Pancreas (tissue), 10 donors: ENCODE data around the gene SLC5A6. TPM values are rescaled to one million over a fixed set of nuclear protein-coding genes. Genes with fewer than 3 reads are reported as not detected.

Experiments used
- ATAC-seq, 4 donors: fragments of 200-7000 bp; cut with Tn5 transposase; one replicate each; pipeline versions ENCODE4 v1.8.0 to v1.9.1; 2020; ENCODE audit warnings: mild to moderate bottlenecking in 4 of 4, moderate library complexity in 4 of 4
- DNase-seq, 6 donors: peaks; one replicate each; pipeline ENCODE4 v3.0.0-alpha.2; 2020
- FAIRE-seq: peaks from 2 replicates; lab custom pipeline; 2012; peaks lifted over from hg19 to GRCh38; lab: Jason Lieb, UNC
- H3K27ac ChIP-seq, 4 donors: fragments of 200-600 bp; sonication (generic); 1 replicate in 3 of 4; 2 replicates in 1 of 4; pipeline versions ENCODE4 v1.5.0 to v1.8.0; 2020
- H3K27me3 ChIP-seq, 4 donors: fragments of 200-600 bp; one replicate each; pipeline ENCODE4 v1.8.0; 2021
- H3K36me3 ChIP-seq, 3 donors: fragments of 200-600 bp; sonication (generic) in 1 of 3; one replicate each; pipeline versions ENCODE4 v1.5.0 to v1.8.0; 2020 to 2021
- H3K4me1 ChIP-seq, 3 donors: fragments of 200-600 bp; one replicate each; pipeline ENCODE4 v1.8.0; 2021
- H3K4me3 ChIP-seq, 4 donors: fragments of 200-600 bp; sonication (generic) in 2 of 4; one replicate each; pipeline versions ENCODE4 v1.5.0 to v1.8.0; 2020 to 2021
- H3K9me3 ChIP-seq, 4 donors: fragments of 200-600 bp; one replicate each; pipeline ENCODE4 v1.8.0; 2021
- WGBS, 2 donors: extraction: QIAGEN DNeasy Blood & Tissue Kit; methylation state at CpG; one replicate each; pipeline ENCODE4 v1.1.7; 2013; 5-methylcytosine and 5-hydroxymethylcytosine counted together
- intact Hi-C, 3 donors: fragments of 100-400 bp; cut with DNase I; formaldehyde crosslinking; loops; one replicate each; pipeline versions ENCODE4 v1.11.1 to v1.14.2; 2022
- polyA plus RNA-seq, 2 donors: library from polyadenylated mRNA; stranded (reverse); fragments of 200-250 nt; gene quantifications; one replicate each; pipeline ENCODE4 v1.2.3, GENCODE V29; 2013
- total RNA-seq, 6 donors: library from RNA; stranded (reverse); fragmentation: NEBNext Ultra II Directional in 4 of 6; extraction: Animal tissue kit (Norgen Biotek cat#: 25700) in 4 of 6; gene quantifications; one replicate each; pipeline versions ENCODE4 v1.2.1 to v1.2.4, GENCODE V29; 2021 to 2023
- TF ChIP-seq, protein P1 (sequence below), 4 donors: fragments of 200-600 bp; sonication (generic) in 3 of 4; IDR thresholded peaks; one replicate each; pipeline versions ENCODE4 v1.5.0 to v1.8.0; 2021; ENCODE audit warnings: antibody characterized with exemption in 4 of 4
- donor health status: healthy with polysubstance abuse.
- donor health status: DM: no; HTN: no; CAD: no; lungs with moderate emphysema.
- donor health status: DM: no; HTN: no; CAD: no.
- donor health status: control.
- donor health status: control.
- donor health status: Bipolar disorder and iron deficiency.
- donor health status: DM: yes; HTN: yes; CAD: no.
- donor health status: DM: no; HTN: no; CAD: no.
- donor health status: DM: no; HTN: no; CAD: no.
- donor health status: DM: yes; HTN: yes; CAD: no.

Gene SLC5A6
- total and polyA plus RNA-seq, 8 donors, result 8.3 to 15.3 (median 14.7) TPM

DNA sequence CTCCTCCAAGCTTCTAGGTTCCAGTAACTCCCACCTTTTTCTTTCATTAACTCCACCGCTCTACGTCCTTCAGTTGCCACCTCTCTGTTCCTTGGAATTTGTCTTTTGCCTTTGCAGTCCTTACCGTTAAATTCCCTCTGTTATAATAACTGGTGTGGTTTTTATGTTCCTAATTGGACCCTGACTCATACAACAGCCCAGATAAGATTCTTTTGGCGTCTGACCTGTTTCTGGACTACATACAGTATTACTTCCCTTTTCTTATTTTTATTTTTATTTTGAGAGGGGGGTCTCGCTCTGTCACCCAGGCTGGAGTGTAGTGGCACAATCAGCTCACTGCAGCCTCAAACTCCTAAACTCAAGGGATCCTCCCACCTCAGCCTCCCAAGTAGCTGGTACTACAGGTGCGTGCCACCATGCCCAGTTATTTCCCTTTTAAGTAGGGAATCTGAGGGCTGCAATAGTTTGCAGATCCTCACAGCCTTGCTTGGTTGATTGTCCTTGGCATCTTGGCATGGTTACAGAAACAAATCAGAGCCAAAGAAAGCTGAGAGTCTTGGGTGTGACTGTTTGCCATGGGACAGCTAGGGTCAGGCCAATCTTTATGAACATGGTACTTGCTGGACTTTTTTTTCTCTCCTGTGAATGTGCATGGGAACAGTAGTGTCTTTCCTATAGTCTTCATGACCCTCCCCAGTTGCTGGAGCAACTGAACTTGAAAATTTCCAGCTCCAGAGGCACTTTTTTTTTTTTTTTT lies 41.3 kb downstream of the SLC5A6 start:
- ATAC-seq (peak in 2 of 4 donors; percentile 63 to 74), FAIRE-seq (no peak), DNase-seq (no peak)
- Histone ChIP-seq H3K4me1 (no peaks in the 10 kb centered on the region), H3K27ac (no peak overlapping the region), H3K27me3 (no peaks in the 10 kb centered on the region), H3K9me3 (no peaks in the 10 kb centered on the region), H3K36me3 (no peaks in the 10 kb centered on the region), H3K4me3 (no peak overlapping the region)
- WGBS, 2 donors, result 68 to 72% methylated on average over 6 of the region's 6 CpGs
- TF ChIP-seq, protein P1, sequence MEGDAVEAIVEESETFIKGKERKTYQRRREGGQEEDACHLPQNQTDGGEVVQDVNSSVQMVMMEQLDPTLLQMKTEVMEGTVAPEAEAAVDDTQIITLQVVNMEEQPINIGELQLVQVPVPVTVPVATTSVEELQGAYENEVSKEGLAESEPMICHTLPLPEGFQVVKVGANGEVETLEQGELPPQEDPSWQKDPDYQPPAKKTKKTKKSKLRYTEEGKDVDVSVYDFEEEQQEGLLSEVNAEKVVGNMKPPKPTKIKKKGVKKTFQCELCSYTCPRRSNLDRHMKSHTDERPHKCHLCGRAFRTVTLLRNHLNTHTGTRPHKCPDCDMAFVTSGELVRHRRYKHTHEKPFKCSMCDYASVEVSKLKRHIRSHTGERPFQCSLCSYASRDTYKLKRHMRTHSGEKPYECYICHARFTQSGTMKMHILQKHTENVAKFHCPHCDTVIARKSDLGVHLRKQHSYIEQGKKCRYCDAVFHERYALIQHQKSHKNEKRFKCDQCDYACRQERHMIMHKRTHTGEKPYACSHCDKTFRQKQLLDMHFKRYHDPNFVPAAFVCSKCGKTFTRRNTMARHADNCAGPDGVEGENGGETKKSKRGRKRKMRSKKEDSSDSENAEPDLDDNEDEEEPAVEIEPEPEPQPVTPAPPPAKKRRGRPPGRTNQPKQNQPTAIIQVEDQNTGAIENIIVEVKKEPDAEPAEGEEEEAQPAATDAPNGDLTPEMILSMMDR (IDR thresholded peaks at IDR 0.05), result no peak
- intact Hi-C loops, result no loop called here

DNA sequence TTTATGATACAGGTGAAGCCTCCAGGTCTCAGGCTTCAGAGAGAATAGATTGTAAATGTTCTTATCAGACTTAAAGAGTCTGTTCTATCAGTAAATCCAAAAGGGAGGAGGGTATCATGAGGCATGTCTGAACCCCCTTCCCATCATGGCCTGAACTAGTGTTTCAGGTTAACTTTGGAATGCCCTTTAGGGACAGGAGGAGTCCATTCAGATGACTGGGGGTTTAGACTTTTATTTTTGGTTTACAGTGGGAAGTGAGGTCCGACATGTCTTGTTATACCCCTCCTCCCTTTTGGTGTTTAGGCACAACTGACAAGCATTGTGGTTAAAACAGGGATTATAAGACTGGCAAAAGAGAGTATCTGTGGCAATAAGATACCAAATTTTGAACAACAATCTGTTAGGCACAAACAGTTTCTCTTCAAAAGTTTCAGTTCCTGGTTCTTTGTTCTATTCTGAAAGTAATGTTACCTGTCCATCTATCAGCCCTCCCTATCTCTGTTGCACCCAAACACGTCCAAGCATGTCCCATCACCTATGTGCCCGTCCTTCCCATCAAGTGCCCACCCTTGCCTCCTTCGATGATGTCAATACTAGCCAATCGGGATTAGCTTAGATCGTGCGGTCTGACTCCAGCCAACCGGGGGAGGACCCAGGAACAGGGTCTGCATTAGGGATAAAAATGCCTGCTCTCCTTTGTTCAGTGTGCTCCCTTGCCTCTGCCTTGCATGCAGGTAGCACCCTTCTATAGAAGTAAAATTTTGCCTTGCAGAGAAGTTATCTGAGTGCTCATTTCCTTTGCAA lies 46.9 kb downstream of the SLC5A6 start:
- no peak overlapping the region for H3K4me3 ChIP-seq
- DNase-seq (no peak), FAIRE-seq (no peak), ATAC-seq (no peak)
- 73 to 85% methylated on average over 8 of the region's 8 CpGs for WGBS, 2 donors
- TF ChIP-seq, protein P1 (IDR thresholded peaks at IDR 0.05), result no peak
- no peaks in the 10 kb centered on the region for H3K36me3 ChIP-seq
- H3K9me3 ChIP-seq, result no peaks in the 10 kb centered on the region
- intact Hi-C loops, result no loop called here
- H3K4me1 ChIP-seq, result no peaks in the 10 kb centered on the region
- no peaks in the 10 kb centered on the region for H3K27me3 ChIP-seq
- H3K27ac ChIP-seq, result no peak overlapping the region

DNA sequence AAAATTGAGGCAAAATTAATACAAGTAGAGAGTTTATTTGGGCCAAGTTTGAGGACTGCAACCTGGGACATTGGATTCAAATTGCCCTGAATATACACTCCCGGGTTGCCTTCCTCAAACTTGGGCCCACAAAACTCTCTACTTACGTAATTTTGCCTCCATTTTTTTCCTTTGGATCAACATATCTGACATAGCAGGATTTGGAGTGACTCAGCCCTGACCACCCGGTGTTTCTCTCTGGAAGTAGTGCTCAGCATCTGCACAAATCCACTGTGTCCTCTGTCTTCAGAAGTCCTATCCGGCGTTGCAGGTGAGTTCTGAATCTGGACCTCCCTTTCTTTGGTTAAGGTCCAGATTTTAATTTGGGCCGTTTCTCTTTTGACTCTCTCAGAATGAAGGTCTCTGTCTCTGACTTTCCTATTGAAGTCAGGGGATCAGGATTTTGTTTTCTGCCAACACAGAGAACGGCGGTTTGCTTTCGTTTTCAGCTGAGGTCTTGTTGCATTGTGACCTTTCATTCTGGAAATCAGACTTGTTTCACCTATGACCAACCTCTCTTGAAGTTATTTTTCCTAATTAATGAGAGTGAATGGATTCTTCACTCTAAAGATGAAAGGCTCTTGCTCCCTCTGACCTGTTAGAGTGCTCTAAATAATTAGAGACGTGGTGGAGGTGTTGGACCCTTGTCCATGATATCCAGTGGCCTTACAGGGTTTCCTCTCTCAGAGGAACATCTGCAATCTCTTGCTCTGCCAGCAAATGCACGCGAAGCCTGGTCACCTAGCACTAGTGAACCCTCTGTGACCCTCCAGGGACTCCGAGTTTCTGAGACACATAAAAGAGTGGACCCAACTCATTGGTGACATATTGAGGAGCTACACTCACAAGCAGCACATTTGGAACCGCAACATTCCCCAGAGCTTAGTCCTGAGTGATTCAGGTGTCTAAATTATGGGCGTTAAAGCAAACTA lies 49.6 kb downstream of the SLC5A6 start:
- ATAC-seq, result no peak
- H3K27me3 ChIP-seq, result no peaks in the 10 kb centered on the region
- no peaks in the 10 kb centered on the region for H3K36me3 ChIP-seq
- TF ChIP-seq, protein P1 (IDR thresholded peaks at IDR 0.05), result no peak
- H3K4me1 ChIP-seq, result no peaks in the 10 kb centered on the region
- 74 to 79% methylated on average over 15 of the region's 15 CpGs for WGBS, 2 donors
- no peak for FAIRE-seq
- no peaks in the 10 kb centered on the region for H3K9me3 ChIP-seq
- no peak for DNase-seq
- no peak overlapping the region for H3K27ac ChIP-seq
- no peak overlapping the region for H3K4me3 ChIP-seq
- intact Hi-C loops, result no loop called here

DNA sequence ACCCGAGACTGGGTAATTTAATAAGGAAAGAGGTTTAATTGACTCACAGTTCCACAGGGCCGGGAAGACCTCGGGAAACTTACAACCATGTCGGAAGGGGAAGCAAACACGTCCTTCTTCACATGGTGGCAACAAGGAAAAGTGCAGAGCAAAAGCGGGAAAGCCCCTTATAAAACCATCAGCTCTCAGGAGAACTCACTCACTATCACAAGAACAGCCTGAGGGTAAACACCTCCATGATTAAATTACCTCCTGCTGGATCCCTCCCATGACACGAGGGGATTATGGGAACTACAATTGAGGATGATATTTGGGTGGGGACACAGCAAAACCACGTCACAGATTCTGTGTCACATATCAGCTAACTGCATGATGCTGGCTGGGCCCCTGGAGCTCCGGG lies 51.9 kb downstream of the SLC5A6 start:
- intact Hi-C loops, result no loop called here
- no peak for DNase-seq
- Histone ChIP-seq H3K36me3 (no peaks in the 10 kb centered on the region), H3K4me3 (no peak overlapping the region), H3K9me3 (no peaks in the 10 kb centered on the region), H3K27ac (no peak overlapping the region), H3K4me1 (no peaks in the 10 kb centered on the region), H3K27me3 (no peaks in the 10 kb centered on the region)
- WGBS, 2 donors, result 74 to 80% methylated on average over 9 of the region's 9 CpGs
- ATAC-seq, result no peak
- no peak for FAIRE-seq
- TF ChIP-seq, protein P1 (IDR thresholded peaks at IDR 0.05), result no peak
